ENCODE results near the gene TEDC1.

Gene TEDC1

GRCh38 chr14:105493921-105494605 is 3.0 kb downstream of the TEDC1 start:
- DNase-seq (ENCODE audit: low read depth): no peak
- TF ChIP-seq CTCF (IDR thresholded peaks at IDR 0.05; ENCODE audit: low read depth, low read length, missing control alignments): no peak
- in situ Hi-C loops (cut with HindIII; ENCODE audit: low sequenced_read_pairs): no loop called here
- H3K4me3 ChIP-seq (ENCODE audit: low read depth, low read length): no peak overlapping the region

- TF ChIP-seq CTCF (IDR thresholded peaks at IDR 0.05; ENCODE audit: low read depth, low read length, missing control alignments): no peak
- DNase-seq (ENCODE audit: low read depth): no peak
- in situ Hi-C loops (cut with HindIII; ENCODE audit: low sequenced_read_pairs): no loop called here
- H3K4me3 ChIP-seq (ENCODE audit: low read depth, low read length): no peak overlapping the region
These were observed 3.5 kb downstream of the TEDC1 start for GRCh38 chr14:105494606-105494929.

- H3K4me3 ChIP-seq (ENCODE audit: low read depth, low read length): no peak overlapping the region
- DNase-seq (ENCODE audit: low read depth): no peak
- TF ChIP-seq CTCF (IDR thresholded peaks at IDR 0.05; ENCODE audit: low read depth, low read length, missing control alignments): no peak
- in situ Hi-C loops (cut with HindIII; ENCODE audit: low sequenced_read_pairs): no loop called here
These were observed 4.3 kb downstream of the TEDC1 start for GRCh38 chr14:105495101-105495989.

- in situ Hi-C loops (cut with HindIII; ENCODE audit: low sequenced_read_pairs): no loop called here
- H3K4me3 ChIP-seq (ENCODE audit: low read depth, low read length): no peak overlapping the region
- no peak for TF ChIP-seq CTCF (IDR thresholded peaks at IDR 0.05; ENCODE audit: low read depth, low read length, missing control alignments)
- DNase-seq (ENCODE audit: low read depth): no peak
These were observed 5.2 kb downstream of the TEDC1 start for GRCh38 chr14:105495990-105496830.

GRCh38 chr14:105496831-105497591 is 6.0 kb downstream of the TEDC1 start:
- H3K4me3 ChIP-seq (ENCODE audit: low read depth, low read length): no peak overlapping the region
- DNase-seq (ENCODE audit: low read depth): no peak
- in situ Hi-C loops (cut with HindIII; ENCODE audit: low sequenced_read_pairs): no loop called here
- TF ChIP-seq CTCF (IDR thresholded peaks at IDR 0.05; ENCODE audit: low read depth, low read length, missing control alignments): no peak

All from astrocyte of the cerebellum (primary cell).